LNCaP clone FGC (cell line): ENCODE results near the gene DNM3.

Source experiments
- DNase-seq: peaks from one replicate; pipeline ENCODE4 v3.0.0-alpha.2; 2011; ENCODE audit warnings: low read depth
- H3K4me3 ChIP-seq: 2 replicates; pipeline ENCODE4 v1.5.1; 2011; ENCODE audit warnings: mild to moderate bottlenecking, low read depth, low read length, control low read depth
- CTCF ChIP-seq: IDR thresholded peaks from 2 replicates; pipeline ENCODE4 v1.5.1; 2012; ENCODE audit warnings: mild to moderate bottlenecking; ENCODE audit not compliant: control insufficient read depth, insufficient read depth; ENCODE audit errors: extremely low read depth

DNM3 gene

GRCh38 chr1:171934664-171935063, 93.4 kb downstream of the DNM3 start:
- no peak for DNase-seq
- no peak for TF ChIP-seq CTCF
- no peak overlapping the region for H3K4me3 ChIP-seq

DNA sequence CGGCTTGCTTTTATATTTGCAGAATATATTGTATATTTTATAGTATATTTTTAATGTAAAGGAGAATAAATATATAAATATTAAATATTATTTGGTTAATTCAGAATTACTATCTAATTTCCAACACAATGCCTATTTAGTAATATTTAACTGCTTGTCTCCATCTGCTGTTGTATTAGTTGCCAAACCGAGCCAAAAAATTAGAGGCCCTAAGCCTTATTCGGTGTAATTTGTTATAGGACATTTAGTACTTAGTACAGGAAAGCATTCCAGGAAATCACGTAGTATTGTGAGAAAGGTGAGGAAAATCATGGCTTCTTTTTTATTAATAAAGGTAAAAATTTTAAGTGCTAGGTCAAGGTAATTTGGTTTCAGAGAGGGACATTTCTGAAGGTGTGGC, 93.8 kb downstream of the DNM3 start:
- H3K4me3 ChIP-seq, result no peak overlapping the region
- TF ChIP-seq CTCF, result no peak
- DNase-seq, result no peak

GRCh38 chr1:171935664-171936063, 94.4 kb downstream of the DNM3 start:
- no peak overlapping the region for H3K4me3 ChIP-seq
- no peak for DNase-seq
- TF ChIP-seq CTCF, result no peak

DNA sequence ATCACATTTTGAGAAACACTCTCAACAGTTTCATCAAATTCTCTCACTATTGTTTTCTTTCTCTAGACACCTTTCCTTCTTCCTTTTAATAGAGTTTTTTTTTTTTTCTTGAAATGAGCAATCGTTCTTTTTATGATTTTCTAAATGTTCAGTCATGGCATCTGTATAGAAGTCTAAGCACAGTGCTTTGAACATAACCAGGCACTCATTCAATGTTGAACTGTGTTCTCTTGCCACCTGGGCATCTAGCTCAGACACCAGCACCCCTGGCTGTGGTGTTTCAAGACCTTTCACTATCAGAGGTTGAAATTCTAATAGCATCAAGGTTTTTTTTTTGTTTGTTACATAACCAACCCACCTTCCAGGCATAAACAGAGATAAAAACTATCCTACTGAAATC, 96.6 kb downstream of the DNM3 start:
- TF ChIP-seq CTCF, result no peak
- DNase-seq, result no peak
- H3K4me3 ChIP-seq, result no peak overlapping the region

GRCh38 chr1:171939740-171940139, 98.4 kb downstream of the DNM3 start:
- DNase-seq, result no peak
- H3K4me3 ChIP-seq, result no peak overlapping the region
- TF ChIP-seq CTCF, result no peak

DNA sequence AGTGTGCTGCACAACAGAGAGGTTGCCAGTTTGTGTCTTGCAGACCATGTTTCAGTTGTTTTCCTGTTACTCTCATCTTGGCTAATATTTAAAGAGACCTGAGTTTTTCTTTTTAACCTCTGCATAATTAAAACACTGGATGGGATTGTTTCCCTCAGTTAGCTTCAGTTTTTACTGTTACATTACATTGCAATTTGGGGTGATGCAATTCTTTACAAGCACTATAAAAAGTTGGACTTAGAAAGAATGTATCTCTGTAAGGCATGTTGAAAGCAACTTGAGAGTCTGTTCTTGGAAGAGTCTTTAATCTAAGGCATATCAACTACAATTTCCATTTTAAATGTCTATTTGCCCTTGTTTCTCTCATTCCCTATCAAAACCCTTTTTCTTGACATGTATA, 99.1 kb downstream of the DNM3 start:
- no peak for DNase-seq
- TF ChIP-seq CTCF, result no peak
- H3K4me3 ChIP-seq, result no peak overlapping the region

GRCh38 chr1:171941920-171942319, 100.6 kb downstream of the DNM3 start:
- H3K4me3 ChIP-seq, result no peak overlapping the region
- DNase-seq, result no peak
- TF ChIP-seq CTCF, result no peak
